Activated T-cell treated with anti-CD3 and anti-CD28 coated beads for 24 hours (primary cell): Measurements from ENCODE around the gene TIGD3.

ENCODE experiments used
- DNase-seq: peaks from one replicate; pipeline ENCODE4 v3.0.0-alpha.2; 2020; ENCODE audit warnings: low read depth

TIGD3 gene

DNA sequence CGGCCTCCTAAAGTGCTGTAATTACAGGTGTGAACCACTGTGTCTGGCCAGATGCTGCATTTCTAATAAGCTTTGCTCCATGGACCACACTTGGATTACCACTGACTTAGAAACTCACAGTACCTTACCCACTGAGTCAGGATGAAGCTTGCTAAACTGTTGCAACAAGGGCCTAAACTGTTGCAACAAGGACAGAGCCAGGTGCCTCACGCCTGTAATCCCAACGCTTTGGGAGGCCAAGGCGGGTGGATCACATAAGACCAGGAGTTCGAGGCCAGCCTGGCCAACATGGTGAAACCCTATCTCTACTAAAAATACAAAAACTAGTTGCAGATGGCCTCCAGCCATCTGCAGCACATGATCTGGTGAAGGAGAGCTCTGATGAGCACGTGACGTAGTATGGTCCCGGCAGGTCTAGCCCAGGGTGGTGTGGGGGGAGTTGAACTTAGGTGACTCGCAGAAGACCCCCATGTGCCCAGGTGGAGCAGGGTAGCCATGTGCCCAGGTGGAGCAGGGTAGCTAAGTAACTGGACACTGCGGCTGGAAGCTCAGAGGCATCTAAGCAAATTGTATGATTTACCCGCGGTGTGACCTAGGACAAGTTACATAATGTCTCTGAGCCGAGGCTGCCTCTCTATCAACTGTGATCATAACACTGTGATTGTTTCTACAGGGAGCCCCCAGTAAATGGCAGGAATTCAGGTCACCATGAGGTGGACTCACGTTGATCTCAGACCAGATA lies 19.5 kb downstream of the TIGD3 start:
- DNase-seq, result no peak

DNA sequence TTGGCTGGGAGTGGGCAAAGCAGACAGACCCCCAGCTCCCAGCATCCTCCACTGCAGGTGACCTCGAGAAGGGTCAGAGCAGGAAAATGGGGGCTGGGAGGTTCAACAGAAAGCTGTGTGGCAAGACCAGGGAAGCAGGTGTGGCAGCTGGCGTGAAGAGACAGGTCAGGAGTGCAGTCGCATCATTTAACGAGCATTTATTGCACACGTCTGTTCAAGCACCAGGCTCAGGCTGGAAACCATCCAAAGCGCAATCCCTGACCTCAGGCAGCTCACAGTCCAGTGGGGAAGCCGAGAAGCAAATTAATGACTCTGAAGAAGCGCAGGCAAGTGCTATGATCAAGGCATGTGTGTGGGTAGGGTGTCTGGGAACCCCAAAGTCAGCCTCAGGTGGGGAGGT lies 20.5 kb downstream of the TIGD3 start:
- no peak for DNase-seq

DNA sequence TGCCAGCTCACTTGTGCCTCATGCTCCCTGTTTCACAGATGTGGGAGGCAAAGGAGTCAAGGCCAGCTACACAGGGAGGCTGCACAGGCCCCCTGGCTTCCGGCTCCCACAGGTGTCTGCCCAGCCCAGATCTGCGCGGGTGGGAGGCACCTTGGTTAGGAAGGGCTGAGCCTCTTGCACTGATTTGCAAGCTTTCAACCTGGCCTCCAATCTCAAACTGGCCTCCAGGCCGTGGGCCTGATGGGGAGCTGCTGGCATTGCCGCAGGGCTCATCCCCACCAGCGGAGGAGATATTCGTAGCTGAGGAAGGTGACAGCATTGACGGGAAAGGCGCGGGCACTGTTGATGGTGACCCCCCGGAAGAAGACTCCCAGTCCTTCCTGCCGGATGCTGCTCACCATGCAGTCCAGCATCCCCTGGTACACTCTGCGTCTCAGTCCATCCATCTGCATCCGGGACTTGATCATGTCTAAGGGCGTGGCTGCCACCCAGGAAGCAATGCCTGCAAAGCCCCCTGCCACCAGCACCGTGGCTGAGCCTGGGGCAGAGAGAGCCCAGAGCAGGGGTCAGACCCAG lies 21.7 kb downstream of the TIGD3 start:
- DNase-seq, result no peak

DNA sequence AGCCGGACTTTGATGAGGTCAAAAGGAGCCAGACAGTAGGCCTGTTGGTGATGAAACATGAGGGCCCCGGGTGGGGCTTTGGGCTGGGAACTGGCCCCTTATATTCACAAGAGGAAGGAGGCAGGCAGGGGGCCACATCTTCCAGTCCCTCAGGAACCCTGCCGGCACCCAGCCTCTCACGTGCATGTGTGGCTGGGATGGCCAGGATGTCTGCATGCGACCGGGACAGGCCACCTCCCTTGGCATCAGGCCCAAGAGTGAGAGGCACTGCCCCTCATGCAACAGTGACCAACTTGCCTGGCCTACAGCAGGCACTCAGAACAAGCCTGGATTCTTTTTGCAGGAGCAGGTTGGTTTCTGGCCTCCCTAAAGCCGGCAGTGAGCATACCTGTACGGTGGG lies 22.5 kb downstream of the TIGD3 start:
- DNase-seq, result no peak

DNA sequence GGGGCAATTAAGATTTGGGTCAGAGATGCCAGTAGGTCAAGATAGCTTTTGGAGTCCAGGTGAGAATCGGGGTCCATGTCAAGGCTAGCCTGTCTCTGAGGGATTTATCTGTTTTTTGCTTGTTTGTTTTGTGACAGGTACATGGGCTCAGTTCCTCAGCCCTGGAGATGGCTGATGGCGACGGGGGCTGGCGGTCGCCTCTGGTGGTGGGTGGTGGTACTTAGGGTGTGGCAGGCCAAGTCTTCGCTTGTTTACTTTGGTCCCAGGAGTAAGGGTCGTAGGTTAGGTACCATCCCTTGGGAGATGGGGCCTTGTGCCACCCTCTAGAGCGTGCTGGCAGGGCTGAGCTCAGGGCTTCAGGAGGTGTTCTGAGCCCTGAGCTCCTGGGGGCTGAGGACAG lies 23.2 kb downstream of the TIGD3 start:
- DNase-seq, result no peak

DNA sequence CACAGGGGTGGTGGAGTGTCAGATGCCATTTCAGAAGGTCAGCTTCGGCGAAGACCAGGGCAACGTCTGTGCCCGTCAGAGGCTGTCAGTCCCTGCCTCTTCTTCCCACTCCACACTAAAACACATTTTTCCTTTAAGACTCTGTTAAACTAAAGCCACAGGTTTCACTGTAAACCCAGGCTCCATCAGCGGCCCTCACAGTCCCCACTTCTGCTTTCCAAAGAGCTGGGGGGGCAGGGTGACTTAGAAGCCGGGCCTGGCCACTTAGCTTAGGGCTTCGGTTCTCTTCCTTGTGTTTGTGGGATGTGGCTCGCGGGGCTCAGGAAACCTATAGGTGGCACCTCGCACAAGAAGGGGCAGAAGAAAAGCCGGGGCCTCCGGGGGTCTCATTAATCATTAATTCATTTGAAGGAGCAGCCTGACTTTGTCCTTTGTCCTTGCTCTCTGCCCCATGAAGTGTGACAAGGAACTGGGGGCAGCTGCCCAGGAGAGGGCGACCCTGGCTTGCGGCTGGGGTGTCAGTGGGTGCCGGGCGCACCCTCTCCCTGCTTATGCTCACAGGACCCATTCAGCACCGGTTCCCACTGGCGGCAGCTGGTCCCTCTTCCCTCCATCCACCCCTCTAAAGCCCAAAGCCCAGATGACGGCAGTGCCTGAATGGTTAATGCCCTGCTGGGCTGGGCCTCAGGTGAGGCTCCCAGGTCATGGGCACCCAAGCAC lies 23.8 kb downstream of the TIGD3 start:
- DNase-seq, result no peak

DNA sequence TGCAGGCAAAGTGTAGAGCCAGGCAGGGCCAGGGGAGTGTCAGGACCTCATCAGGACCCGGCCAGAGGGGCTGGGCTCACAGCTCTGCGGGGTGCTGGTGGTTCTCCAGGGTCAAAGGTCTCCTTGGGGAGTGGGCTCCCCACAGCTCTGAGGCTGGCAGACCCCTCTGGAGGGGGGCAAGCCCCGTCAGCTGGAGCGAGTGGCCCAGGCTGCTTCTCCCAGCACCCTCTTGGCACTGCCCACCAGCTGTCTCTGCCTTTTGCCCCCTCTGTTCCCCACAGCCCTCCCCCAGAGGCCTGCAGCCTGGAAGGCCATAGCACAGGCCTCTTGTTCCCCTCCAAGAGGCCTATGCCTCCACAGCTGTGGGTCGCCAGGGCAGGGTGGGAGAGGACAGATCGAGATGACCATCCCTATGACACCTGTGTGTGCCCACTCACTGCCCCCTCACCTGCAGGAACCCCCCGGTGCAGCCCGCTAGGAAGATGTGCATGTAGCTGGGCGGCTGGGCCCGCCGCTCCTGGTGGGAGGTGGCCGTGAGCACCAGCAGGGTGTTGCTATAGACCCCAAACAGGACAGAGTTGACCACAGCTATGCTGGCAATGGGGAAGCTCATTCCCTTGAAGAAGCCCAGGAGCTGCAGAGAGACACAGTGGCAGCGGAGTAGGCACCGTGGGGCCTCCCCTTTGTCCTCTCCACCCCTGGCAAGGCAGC lies 24.5 kb downstream of the TIGD3 start:
- no peak for DNase-seq

DNA sequence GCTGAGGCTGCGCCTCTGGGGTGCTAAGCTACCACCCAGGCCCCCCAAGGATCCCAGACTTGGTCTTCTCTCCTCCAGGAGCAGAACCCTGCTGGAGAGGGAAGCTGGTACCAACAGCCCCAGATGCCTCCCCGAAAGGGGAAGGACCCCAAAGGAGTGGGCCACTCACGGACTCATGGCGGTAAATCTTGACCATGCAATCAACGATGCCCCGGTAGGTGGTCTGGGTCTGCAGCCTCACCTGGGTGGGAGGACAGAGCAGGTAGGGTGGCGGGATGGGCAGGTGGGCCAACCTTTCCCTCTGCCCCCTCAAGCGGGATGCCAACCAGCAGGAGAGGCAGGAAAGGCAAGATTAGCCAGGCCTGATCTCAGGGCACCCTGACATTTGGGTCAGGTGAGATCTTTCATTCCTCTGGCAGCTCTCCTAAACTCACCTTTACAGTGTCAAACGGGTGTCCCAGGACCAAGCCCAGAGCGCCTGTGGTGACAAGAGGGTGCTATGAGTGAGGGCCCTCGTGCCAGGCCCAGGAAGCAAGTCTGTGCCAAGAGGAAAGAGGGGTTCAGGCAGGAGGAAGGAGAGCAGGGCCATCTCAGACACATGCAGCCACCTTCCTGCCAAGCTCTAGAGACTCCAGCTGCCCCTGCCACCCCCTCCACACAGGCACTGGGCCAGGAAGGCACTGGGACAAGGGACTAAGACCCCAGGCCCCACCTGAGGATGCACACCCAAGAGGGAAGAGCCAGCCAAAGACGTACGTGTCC lies 25.3 kb downstream of the TIGD3 start:
- DNase-seq, result no peak

DNA sequence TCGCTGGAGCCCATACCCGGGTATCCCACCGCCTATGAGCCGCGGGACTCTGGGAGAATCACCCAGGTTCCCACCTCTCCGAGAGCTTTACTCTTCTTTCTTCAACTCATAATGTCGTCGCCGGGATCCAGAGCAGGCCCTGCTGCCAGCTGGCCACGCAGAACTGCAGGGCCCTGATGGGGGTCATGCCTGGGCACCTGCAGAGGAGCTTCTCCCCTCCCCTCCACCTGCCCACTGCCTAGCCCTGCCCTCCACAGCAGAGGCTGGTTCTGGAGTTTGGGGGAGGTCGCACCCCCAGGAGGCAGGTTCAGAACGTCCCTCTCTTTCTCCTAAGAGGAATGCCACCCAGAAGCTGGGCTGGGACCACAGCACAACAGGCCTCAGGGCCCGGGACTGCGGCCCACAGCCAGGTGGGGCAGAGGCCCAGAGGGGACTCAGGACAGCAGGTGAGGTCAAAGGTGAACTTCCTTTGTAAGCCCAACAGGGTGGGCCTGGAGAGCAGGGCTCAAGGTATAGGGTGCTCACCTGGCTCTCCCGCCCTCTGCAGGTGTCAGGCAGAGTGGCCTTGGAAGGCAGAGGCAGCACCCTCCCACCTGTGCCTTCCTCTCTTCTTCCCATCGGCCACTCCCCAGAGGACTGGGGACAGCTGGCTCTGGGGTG lies 26.0 kb downstream of the TIGD3 start:
- no peak for DNase-seq

DNA sequence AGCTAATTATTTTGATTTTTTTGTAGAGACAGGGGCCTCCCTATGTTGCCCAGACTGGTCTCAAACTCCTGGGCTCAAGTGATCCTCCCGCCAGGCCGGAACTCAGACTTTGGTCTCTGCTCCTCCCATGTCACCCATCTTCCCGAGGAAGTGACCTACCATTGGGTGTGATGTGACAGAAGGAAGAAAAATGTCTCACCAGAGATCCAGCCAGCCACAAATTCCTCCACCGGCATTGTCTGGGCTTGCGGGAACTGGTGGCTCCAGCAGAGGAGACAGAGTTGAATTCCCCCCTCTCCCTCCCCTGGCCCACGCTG lies 27.1 kb downstream of the TIGD3 start:
- DNase-seq, result no peak

DNA sequence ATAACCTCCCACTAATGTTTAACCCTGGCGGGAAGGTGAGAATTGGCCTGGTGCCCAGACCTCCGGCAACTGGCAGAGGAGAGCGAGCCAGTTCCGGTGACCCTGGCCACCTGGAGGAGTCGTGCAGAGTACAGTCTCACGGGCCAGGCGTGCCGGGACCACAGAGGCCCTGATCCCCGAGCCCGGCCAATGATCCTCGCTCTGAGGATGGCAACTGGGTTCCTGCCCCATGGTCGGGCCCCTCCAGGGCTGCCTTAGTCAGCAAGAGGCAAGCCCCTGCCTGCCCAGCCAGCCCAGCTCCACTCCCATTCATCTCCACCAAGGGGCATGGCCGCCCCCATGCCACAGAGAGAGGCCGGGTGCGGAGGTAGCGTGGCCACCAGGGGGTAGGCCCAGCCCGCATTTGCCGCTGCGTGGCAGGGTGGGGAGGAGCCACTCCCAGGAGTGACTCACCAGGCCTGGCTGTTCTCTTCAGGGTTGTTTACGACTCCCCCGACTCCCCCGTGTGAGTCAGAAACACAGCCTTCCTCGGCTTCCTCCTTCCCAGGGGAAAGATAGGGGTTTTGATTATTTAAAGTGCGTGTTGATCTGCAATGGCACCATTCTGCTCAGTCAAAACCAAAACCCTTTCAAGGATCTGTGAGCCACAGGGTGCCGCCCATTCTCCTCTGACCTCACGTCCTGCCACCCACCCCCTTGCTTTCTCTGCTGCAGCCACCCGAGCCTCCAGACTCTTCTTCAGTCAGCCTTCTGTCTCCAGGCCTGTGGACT lies 27.7 kb downstream of the TIGD3 start, which contains the start of gene SLC25A45:
TSS of gene SLC25A45 (minus strand) at position 614 of the 771 bp plus-strand sequence. CDS start 695 bp downstream, outside the sequence.
- peak; percentile 89 for DNase-seq

DNA sequence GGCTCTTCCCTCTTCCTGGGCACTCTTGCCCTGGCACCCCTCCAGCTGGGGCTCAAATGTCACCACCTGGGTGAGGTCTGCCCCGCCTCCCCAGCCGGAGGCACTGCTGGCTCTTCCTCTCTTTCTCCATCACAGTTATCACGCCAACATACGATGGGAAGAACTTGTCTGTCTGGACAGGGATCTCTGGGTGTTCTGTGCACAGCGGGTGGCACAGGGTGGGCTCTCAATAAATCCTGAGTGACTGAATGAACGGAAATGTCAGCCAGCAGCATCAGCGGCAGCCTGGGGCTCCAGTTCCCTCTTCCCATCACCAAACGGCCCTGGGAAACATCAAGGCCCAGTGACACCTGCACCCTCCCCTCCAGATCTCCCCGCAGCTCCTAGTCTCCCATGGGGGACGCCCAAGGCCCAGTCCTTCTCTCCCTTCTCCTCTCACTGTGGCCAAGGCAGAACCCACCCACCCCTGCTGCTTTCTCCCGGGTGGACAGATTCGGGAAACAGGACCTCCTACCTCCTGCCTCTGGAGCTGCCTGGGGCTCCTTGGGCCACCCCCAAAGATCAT lies 28.3 kb downstream of the TIGD3 start:
- DNase-seq, result no peak

DNA sequence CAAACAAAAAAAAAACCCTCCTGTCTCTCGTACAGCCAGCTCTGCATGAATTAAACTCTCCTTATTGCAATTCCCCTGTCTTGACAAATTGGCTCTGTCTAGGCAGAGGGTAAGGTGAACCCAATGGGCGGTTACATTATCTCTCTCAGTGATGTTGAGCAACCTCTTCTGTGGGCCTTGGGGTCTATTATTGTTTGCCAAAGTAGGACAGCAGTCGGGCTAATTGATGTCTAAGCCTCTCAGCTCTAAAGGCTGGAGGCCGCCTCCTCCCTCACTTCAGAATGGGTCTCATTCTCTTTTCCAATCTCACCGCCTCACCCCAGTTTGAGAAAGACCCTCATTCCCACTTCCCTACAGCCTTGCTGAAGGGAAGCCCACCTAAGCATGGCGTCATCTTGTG lies 29.2 kb downstream of the TIGD3 start:
- DNase-seq, result no peak

DNA sequence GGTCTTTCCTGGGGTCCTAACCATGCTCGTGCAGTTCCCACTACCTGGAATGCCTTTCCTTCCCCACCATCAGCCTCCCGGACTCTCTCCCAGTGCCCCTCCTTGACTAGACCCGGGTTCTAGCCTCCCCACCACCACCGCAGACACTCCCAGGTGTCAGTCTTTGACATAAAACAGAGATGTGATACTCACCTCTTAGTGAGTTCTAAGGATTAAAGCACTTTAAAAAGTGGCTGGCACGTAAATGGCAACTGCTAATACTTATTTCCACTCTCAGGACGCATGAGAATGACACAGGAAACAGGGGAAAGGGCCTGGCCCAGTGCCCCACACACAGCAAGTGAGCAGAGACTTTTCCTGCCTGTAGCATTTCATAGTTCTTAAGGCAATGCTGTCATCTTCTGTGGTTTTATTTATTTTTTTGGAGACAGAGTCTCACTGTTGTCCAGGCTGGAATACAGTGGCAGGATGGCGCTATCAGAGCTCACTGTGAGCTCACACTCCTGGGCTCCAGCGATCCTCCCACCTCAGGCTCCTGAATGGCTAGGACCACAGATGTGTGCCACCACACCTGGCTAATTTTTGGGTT lies 29.8 kb downstream of the TIGD3 start:
- DNase-seq, result no peak

DNA sequence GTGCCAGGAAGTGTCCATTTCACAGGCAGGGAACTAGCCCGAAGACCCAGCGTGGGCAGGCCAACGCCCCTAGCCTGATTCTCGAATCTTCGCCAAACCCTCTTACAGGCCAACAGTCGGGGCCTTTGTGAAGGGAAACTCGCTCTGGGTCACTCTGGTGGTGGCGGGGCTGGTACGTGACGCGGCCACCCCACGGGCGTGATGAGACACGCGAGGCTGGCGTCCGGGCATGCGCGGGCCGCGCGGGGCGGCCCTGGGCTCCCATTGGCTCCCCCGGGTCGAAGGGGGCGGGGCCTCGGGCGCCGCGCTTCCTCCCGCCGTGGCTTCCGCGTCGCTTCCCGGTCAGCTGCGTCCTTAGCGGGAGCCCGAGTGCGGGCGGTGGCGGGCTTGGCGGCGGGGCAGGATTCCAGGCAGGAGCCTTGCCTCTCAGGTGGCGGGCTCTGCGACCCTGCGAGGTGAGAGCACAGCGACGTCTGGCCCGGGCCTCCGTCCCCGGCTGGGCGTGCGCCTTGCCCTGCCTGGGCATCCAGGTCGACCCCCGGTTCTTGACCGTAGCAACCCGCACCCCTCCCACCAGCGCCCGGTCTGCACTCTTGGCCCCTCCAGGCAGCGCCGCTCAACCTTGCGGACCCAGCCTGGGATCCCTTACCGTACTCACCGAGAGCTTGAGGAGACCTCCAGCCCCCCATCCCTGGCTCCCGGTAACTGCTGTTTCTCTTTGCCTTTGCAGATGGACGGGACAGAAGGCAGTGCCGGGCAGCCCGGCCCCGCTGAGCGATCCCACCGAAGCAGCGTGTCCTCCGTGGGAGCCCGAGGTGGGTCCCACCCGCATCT lies 32.0 kb downstream of the TIGD3 start, which contains the start of gene FRMD8:
TSS of gene FRMD8 (plus strand) at position 331 of the 834 bp plus-strand sequence. CDS start at position 731, 400 bp downstream.
- DNase-seq, result peak; percentile 77

DNA sequence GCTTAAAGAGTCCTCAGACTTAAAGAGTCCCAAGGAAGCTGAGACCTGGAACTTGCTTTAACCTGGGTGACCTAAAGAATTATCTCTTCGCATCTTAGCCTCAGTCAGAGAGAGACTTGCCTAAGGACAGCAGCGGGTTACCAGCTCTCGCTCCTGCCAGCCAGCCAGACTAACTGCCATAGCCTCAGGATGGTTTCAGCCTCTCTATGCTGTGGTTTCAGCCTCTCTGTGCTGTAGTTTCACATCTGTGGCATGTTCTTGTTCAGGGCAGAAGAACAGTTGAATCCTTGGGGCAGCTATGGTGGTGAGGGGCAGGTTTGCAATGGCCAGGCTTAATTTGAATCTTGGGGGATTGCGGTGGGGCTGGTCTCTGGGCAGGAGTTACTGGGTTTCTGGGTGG lies 34.2 kb downstream of the TIGD3 start:
- DNase-seq, result no peak

DNA sequence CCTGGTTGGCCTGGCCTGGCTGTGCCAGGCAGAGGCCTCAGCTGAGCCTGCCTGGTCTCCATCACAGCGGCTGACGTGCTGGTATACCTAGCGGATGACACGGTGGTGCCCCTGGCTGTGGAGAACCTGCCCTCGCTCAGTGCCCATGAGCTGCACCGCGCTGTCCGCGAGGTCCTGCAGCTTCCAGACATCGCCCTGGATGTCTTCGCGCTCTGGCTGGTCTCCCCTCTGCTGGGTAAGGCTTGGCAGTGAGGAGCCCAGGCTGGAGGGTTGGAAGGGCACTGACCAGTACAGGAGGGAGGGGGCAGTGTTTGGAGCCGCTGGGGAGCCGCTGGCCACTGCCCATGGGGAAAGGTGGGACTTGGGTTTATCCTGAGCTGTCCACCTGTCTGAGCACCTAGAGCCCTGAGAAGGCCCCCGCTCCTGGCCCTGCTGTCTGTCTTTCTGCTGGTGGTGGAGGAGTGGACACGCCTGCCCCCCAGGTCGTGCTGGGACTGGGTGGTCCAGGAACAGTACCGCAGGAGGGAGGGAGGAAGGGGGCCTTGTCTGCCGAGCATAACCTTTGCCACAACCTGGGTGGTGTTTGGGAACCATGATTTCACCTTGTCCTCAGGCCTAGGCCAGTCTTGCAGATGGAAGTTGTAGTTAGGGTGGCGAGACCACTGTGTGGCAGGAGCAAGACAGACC lies 34.9 kb downstream of the TIGD3 start:
- DNase-seq, result no peak
